GM10847 (cell line): Measurements from ENCODE around the gene ENTPD8.

Experiments
- POLR2A ChIP-seq: IDR thresholded peaks from 2 replicates; pipeline ENCODE4 v1.6.1; 2011; ENCODE audit not compliant: insufficient read length; ENCODE audit errors: extremely low read depth

ENTPD8 gene

DNA sequence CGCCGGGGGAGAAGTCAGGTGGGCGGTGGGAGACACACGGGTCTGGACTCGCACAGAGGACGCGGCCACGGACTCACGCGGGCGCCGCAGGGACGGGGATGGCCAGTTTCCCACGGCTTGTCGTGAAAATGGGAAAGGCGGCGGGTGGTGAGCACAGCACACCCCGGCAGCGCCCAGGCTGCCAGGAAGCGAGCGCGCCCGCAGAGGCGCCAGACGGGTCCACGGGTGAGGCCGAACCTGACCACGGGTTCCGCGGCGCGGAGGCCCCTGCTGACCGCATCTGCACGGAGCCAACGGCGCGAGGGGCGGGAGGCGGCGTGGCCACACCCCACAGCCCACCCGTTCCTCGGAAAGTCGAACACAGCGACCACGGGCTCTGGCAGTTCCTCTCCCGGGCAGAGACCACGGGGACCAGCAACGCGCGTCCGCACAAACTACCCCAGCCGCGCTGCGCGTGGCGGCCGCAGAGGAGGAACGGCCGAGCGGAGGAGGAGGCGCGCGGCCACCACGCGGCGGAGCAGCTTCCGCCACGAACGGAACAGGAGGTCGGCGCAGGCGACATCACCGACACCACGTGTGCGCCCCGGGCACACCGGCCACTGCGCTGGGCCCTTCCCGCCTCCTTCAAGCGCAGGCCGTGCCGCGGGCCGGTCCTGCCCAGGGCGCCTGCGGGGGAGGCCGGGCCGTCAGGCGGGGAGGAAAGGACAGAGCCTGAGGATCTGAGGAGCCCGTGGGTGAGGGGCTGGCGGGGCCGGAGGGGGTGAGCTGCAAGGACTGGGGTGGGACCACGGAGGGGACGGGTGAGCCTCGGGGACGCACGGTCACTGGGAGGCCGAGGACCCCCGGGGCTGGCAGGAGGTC is 23.8 kb downstream of the ENTPD8 start:
- TF ChIP-seq POLR2A: no peak

GRCh38 chr9:137416563-137417151 is 24.5 kb downstream of the ENTPD8 start:
- no peak for TF ChIP-seq POLR2A

GRCh38 chr9:137416006-137416562 is 25.1 kb downstream of the ENTPD8 start:
- TF ChIP-seq POLR2A: no peak

- TF ChIP-seq POLR2A: no peak
Measured at GRCh38 chr9:137415451-137415850, 25.7 kb downstream of the ENTPD8 start.

DNA sequence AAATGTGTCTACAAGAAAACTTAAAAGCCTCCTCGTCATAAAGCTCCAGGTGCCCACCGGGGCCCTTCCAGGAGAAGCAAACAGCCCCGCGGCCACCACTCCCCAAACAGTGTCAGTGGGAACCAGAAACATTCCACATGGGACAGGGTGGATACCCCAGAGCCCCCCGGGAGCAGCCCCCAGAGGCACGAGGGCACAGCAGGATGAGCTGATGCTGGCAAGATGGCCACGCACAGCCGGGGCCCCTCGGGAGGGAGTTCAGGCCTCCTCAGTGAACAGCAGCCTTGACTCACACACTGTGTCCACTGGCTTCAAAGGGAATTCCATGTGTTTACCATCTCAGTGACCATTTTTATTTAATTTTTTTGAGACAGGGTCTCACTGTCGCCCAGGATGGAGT is 28.7 kb downstream of the ENTPD8 start:
- no peak for TF ChIP-seq POLR2A

DNA sequence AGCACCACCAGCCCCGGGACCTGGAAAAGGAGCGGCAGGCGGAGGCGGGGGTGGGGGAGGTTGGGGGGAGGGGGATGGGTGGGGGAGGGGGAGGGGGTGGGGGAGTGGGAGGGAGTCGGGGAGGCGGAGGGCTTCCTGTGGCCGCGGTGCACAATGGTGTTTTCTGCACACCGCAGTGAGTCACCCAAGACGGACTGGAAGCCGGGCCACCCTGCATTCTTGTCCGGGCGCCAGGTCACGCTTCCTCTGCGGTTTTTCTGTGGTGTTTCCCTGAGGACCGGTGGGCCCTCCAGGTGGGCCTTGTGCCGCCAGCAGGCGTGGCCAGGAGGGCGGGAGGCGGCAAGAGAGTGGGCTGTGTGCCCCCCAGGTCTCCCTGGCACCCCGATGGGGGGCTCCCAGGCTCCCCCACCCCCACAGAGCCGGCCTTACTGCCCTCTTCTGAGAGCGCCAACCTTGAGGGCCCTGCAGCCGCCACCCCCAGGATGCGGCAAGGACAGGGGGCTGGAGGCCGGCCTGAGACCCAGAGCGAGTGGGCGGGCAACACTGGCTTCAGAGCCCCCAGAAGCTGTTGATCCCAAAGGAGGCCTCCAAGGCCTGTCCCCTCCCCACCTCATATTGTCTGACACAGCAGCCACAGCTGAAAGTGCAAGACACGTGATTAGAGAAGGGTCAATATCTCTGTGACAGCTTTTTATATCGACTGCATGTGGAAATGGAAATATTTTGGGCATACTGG is 29.3 kb downstream of the ENTPD8 start:
- TF ChIP-seq POLR2A: no peak

- no peak for TF ChIP-seq POLR2A
Measured at GRCh38 chr9:137411260-137411644, 29.9 kb downstream of the ENTPD8 start.

DNA sequence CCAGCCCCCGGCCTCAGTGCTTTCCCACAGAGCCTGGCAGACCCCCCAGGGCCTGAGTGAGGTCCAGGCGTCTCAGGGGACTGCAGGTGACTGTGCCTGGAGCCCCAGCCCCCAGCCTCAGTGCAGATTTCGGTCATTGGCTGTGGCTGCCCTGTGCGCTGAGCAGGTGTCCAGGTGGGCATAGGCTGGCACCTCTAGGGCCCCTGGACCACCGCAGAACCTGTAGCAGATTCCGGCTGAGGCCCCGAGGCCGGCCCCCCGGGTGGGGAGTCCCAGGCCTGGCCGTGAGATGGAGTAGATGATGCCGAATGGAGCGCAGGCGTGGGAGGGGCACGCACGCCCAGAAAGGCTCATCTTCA is 30.3 kb downstream of the ENTPD8 start:
- no peak for TF ChIP-seq POLR2A

GRCh38 chr9:137409515-137409914 is 31.6 kb downstream of the ENTPD8 start:
- no peak for TF ChIP-seq POLR2A

DNA sequence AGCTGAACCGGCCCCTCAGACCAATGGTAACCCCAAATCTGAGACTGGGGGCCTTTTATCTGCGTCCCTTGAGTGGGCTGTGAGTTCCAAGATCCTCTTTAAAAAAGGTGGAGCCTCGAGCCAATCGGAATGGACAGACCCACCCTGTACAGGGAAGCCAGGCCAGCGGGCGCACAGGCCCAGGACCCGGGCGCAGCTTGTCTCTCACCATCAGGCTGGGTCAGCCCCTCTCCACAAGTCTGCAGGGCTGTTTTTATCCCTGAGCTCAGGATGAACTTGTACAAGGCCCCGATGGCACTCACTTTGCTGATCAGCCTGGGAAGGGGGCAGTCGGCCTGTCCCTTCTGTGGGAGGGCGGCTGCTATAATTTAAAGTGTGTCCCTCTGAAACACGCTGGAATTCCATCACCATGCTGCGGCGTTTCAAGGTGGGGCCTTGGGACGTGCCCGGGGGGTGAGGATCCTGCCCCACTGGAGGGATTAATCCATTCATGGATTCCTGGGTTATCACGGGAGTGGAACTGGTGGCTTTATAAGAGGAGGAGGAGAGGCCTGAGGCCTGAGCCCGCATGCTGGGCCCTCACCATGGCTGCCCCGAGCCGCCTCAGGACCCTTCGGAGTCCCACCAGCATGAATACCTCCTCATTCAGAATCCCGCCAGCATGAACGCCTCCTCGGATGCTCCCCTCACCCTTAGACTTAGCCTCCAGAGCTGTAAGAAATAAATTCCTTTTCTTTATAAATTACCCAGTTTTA is 32.3 kb downstream of the ENTPD8 start:
- no peak for TF ChIP-seq POLR2A

- no peak for TF ChIP-seq POLR2A
Measured at GRCh38 chr9:137407590-137408300, 33.4 kb downstream of the ENTPD8 start.

GRCh38 chr9:137406876-137407589 is 34.1 kb downstream of the ENTPD8 start:
- TF ChIP-seq POLR2A: no peak

DNA sequence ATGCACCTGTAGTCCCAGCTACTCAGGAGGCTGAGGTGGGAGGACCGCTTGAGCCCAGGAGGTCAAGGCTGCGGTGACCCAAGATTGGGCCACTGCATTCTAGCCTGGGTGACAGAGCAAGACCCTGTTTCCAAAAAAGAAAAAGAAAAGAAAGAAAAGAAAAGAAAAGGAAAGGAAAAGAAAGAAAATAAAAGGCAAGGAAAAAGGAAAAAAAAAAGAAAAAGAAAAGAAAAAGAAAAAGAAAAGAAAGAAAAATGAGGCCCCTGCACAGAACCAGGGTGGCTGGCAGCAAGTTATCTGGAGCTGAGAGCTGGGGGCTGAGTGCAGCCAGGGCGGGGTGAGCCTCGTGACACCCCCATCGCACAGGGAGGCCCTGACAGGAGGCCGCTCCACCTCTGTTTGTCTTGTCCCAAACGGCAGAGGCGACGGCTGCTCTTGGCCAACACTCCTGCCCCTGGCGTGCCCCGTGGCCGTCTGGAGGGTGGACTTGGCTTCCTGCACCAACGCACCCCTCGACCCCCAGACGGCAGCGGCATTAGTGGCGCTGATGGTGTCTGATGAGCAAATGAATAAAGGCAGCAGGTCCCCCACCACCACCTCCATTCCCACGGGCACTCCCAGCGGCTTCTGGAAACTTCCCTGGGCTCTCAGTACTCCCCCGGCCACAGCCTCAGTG is 34.9 kb downstream of the ENTPD8 start:
- TF ChIP-seq POLR2A: no peak
